Activated CD8-positive, alpha-beta memory T cell treated with anti-CD3 and anti-CD28 coated beads for 36 hours (primary cell): ENCODE measurements around the gene INO80D. TPM values are rescaled to one million over a fixed set of nuclear protein-coding genes. Genes with fewer than 3 reads are reported as not detected.

ENCODE experiments used
- CTCF ChIA-PET: fragments of 350-600 bp; sonication (Branson Sonifier 250); formaldehyde crosslinking; loops from one replicate; lab custom pipeline; 2021; ENCODE audit warnings: antibody characterized with exemption; lab: Charles Lee
- POLR2A ChIA-PET: fragments of 350-600 bp; sonication (Branson Sonifier 250); formaldehyde crosslinking; loops from one replicate; lab custom pipeline; 2021; ENCODE audit warnings: antibody characterized with exemption; lab: Charles Lee
- total RNA-seq, 2 experiments: library from RNA; stranded (reverse); gene quantifications; one replicate each; pipeline ENCODE4 v1.2.3, GENCODE V29; 2021

The INO80D gene
- total RNA-seq, 2 experiments from 2014 or later = 18.5 to 19.2 TPM

GRCh38 chr2:205964111-205964761 is 121.7 kb downstream of the INO80D start:
- ChIA-PET CTCF (no interaction called here), POLR2A (no interaction called here)

- ChIA-PET CTCF (no interaction called here), POLR2A (no interaction called here)
Observed at GRCh38 chr2:205959521-205959920, 126.5 kb downstream of the INO80D start.

GRCh38 chr2:205957452-205958154 is 128.4 kb downstream of the INO80D start:
- POLR2A ChIA-PET = no interaction called here
- CTCF ChIA-PET = interaction anchor here (1.0 kb wide), 1 partner anchor 13 kb away, joined by 3 read pairs; no protein-coding TSS in a partner anchor

- CTCF ChIA-PET = interaction anchor here (0.6 kb wide), 1 partner anchor 12 kb away, joined by 3 read pairs; no protein-coding TSS in a partner anchor
- POLR2A ChIA-PET = no interaction called here
Observed at GRCh38 chr2:205954707-205955106, 131.3 kb downstream of the INO80D start.

GRCh38 chr2:205952282-205952681 is 133.7 kb downstream of the INO80D start:
- CTCF ChIA-PET = no interaction called here
- POLR2A ChIA-PET = no interaction called here

- ChIA-PET CTCF (interaction anchor here (0.5 to 1.7 kb wide), 3 partner anchors 10 to 1067 kb away, joined by 3 to 5 read pairs (median 3); no protein-coding TSS in a partner anchor), POLR2A (no interaction called here)
Observed at GRCh38 chr2:205948883-205949282, 137.1 kb downstream of the INO80D start.

GRCh38 chr2:205948496-205948837 is 137.5 kb downstream of the INO80D start:
- ChIA-PET POLR2A (no interaction called here), CTCF (interaction anchor here (0.5 to 1.7 kb wide), 4 partner anchors 10 to 1067 kb away, joined by 3 to 5 read pairs (median 4); no protein-coding TSS in a partner anchor)

GRCh38 chr2:205947621-205948495 is 138.1 kb downstream of the INO80D start:
- ChIA-PET POLR2A (no interaction called here), CTCF (interaction anchor here (0.5 to 1.7 kb wide), 4 partner anchors 9 to 1066 kb away, joined by 3 to 5 read pairs (median 4); no protein-coding TSS in a partner anchor)

- POLR2A ChIA-PET = no interaction called here
Observed at GRCh38 chr2:205946226-205946625, 139.7 kb downstream of the INO80D start.

More at GRCh38 chr2:205946226-205946625, 139.7 kb downstream of the INO80D start:
- CTCF ChIA-PET = no interaction called here

Other genes with a start within 250 kb of the INO80D start
- gene NDUFS1, start 73.3 kb upstream of the INO80D start, total RNA-seq = 100 to 1,000 TPM in 1 of 2 experiments, 10 to 100 TPM in 1; 96.4 to 101 TPM
- 1,000 to 10,000 TPM; 1,033 to 1,038 TPM for gene EEF1B2, start 73.7 kb upstream of the INO80D start, total RNA-seq
- 1 to 10 TPM; 7.1 to 7.4 TPM for gene ZDBF2, start 188.5 kb upstream of the INO80D start, total RNA-seq